GM19023 (cell line): ENCODE results near the gene PAQR5.
"Not testable (repeated sequence)": the region's sequence is repeated elsewhere in the genome, so short reads cannot be mapped to it uniquely, and the experiment has no call there.

Experiments
- ATAC-seq: cut with Tn5 transposase; IDR thresholded peaks from one replicate; pipeline ENCODE4 v1.9.1; 2021; ENCODE audit warnings: mild to moderate bottlenecking, moderate library complexity; ENCODE audit not compliant: unreplicated experiment

The PAQR5 gene

GRCh38 chr15:69314736-69315135, 16.0 kb downstream of the PAQR5 start:
- ATAC-seq, result no peak

DNA sequence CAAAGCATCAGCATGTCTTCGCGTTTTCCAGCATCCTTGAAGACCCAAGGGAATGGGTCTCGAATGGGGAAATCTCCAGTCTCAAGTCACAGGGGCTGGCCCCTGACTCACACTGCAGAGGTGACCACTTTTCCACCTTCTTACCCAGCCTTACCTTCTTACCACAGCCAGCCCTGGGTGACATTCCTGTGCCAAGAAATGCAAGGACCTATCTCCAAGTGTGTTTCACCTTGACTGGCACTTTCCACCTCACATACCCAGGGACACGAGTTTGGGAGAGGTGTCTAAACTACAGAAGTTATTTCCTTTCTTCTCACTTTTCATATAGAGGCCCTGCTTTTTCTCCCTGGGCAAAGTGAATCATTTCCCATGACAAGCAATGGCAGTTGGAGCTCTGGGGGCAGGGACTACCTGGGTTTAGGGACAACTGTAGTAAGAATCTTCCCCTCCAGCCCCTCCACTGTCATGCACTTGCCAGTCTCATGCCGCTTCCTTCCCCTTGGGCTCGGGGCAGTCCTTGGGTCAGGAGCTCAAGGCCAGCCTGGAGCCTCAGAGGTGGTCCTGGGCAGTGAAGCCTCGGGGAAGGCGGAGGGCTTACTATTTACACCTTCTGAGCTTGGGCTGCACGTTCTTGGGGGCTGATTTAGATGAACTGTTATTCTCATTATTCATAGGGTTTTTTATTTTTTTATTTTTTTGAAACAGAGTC, 16.8 kb downstream of the PAQR5 start:
- no peak for ATAC-seq

DNA sequence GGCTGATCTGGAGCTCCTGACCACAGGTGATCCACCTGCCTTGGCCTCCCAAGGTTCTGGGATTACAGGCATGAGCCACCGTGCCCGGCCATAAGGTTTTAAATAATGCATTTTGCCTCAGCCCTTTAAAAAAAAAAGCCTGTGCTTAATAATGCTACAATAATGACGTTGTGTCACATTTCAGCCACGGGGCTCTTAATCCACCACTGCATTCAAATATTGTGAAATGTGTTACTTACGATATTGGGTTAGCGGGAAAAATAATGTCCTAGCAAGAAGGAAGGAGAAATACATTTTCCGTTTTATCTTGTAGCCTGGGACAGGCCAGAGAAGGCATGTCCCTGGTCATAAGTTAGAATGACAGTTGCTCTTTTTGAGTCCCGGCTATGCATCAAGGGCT, 17.6 kb downstream of the PAQR5 start:
- ATAC-seq, result no peak

DNA sequence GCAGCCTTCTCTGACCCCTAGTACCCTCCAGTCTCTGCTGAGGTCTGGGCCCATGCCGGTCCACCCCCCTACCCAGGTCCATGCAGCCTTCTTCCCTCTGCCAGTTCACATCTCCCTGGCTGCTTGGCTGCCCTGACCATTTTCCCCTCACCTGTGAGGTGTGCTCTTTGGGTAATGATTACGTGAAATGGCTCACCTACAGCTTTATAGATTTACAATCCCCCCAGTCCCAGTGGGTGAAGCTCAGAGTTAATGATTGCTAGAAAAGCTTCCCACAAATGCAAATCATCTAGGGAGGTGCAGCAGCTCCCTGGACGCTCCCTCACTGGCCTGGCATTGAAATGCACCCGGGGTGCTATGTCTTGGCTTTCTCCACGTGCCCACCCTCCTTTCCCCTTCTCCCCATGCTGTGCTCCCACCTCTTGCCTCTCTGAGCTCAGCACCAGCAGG, 18.7 kb downstream of the PAQR5 start:
- no peak for ATAC-seq

DNA sequence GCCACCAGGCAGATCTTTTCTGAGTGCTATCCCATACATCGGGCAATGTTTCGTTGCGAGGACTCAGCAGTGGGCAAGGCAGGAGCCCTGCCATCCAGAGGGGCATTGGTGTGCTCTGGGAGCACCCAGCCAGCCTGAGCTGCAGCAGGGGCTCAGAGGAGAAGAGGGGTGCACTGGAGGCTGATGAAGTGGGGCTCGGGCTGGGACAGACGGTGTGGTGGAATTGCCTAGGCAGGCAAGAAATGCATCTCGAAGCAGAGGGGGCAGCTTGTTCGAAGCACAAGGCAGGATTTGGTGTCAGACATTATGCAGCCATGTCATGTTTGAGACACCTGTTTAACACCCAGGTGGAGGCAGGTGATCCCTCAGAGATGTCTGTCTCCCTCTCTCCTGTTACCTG, 19.3 kb downstream of the PAQR5 start:
- ATAC-seq, result no peak

DNA sequence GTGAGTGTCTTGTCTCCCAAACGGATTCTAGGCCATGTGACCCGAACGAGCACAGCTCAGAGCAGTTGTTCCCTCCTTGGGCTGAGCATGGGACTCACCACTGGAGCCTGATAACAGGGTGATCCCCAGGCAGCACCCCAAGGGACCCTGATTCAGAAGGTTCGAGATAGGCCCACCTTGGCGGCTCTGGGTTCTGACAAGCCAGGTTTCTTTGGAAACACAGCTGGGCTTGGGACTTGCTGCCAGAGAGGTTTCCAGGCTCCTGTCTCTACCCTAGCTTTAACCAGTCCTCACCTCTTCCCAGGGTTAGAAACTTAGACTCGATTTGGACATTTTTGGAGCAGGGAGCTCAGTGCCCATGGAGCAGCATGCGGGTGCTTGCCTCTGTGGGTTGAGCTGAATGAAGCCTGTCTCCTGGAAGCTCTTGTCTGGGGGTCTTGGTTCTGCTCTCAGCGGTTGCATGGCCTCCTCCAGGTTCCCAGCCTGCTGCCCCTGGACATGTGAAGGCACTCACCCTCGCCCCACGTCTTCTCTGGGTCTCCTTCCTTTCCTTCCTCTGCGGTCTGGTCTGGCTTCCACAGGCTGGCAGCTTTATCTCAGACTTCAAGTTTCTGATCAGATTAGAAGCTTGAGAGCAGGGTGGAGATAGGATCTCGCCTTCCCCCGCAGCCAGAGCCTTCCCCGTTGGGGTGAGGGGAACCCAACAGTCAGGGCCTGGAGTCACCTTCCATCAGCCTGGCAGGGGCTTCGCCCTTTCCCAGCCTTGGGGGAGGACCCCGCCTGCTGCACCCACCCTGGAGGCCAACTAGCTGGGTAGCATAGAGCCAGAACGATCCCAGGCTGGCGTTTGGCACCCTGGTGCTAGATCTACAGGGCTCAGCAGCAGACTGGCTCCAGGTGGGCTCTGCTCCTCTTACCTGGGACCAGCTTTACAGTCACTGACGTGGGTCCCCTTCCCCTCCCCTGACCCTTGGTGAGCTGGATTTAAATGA, 21.0 kb downstream of the PAQR5 start:
- ATAC-seq, result no peak

DNA sequence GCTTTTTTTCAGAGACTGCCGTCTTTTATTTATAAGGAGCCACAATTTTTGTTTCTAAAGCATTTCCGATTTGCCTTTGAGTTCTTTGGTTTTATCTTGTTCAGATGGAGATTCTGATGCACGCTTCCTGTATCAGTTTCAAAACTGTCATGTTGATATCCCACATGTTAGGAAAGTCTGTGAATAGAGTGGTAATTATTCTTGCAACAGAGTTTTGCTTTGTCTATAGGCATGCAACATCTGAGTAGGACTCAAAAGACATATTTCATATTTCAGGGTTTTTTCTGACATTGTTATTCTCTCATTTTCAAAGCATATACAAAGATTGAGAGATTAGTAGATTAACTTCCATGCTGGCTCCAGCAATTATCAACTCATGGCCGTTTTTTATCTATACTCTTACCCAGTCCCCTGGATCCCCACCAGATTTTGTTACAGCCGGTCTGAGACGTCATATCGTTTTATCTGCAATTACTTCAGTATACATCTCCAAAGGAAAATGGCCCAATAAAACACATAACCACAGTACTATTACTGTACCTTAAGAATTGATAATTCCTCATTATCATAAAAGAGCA, 22.4 kb downstream of the PAQR5 start:
- ATAC-seq, result no peak

- no peak for ATAC-seq
Measured at GRCh38 chr15:69323893-69324430, 25.2 kb downstream of the PAQR5 start.

DNA sequence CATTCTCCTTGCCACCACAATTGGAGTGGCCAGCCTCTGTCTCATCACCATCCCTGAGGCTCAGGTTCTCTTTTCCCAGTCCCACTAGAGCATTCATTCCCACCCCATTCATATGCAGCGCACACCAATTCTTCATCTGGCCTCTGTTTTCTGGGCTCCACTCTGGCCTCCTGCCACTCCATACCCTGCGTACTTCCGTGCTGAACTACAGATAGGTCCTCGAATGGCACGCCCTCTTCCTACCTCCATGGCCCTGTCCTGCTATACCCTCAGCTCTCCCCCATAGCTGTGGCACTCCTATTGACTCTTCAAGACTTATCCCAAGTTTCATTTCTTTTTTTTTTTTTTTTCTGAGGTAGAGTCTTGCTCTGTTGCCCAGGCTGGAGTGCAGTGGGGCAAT, 25.9 kb downstream of the PAQR5 start:
- ATAC-seq, result no peak

DNA sequence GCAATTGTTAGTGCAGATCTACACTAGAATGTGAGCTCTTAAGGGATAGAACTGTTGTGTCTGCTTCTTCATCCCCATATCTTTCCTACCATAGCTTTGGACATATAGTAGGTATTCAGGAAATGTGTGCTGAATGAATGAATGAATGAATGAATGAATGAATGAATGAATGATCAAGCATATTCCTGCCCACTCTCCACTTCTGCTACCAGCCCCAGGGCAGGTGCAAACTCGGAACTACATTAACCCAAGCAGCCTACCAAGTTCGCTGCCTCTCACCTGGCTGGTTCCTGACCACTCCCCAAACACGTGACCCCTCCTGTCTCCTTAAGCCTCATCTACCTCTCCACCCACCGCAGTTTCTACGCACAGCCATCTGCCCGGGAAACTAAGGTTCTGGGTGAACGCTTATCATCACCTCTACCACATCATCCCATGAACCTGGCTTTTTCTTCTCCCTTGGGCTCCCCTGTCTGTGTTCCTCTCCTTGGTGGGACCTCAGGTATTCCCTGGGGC, 26.8 kb downstream of the PAQR5 start:
- ATAC-seq, result no peak

DNA sequence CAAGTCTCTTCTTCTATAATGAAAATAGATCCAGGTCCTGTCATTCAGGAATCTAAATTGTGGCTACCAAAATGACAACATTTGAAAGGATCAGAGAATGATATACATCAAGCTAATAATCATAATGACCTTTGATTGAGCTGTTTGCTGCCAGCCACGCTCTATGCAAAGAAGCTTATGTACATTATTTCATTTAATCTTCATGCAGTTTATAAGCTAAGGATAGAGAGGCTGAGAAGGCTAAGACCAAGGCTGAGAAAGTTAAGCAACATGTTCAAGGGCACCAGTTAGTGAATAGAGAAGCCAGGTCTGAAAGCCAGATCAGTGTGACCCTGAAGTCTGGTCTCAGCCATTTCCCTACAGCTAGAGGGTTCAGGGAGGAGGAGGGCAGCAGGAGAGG, 29.4 kb downstream of the PAQR5 start:
- no peak for ATAC-seq

- no peak for ATAC-seq
Measured at GRCh38 chr15:69328739-69329138, 30.0 kb downstream of the PAQR5 start.

GRCh38 chr15:69337138-69337537, 38.4 kb downstream of the PAQR5 start:
- ATAC-seq, result no peak

- no peak for ATAC-seq
Measured at GRCh38 chr15:69338535-69339213, 40.0 kb downstream of the PAQR5 start.

GRCh38 chr15:69339214-69339543, 40.5 kb downstream of the PAQR5 start:
- not testable (repeated sequence) for ATAC-seq

GRCh38 chr15:69340243-69340900, 41.7 kb downstream of the PAQR5 start:
- ATAC-seq, result no peak

DNA sequence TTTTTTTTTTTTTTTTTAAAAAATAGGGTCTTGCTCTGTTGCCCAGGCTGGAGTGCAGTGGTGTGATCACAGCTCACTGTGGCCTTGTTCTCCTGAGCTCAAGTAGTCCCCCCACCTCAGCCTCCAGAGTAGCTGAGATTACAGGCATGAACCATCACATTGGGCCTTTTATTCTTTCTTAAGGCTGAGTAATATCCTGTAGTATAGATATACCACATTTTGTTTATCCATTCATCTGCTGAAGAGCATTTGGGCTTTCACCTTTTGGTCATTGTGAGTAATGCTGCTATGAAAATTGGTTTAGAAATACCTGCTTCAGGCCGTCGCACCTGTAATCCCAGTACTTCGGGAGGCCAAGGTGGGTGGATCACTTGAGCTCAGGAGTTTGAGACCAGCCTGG, 42.6 kb downstream of the PAQR5 start:
- ATAC-seq, result no peak

DNA sequence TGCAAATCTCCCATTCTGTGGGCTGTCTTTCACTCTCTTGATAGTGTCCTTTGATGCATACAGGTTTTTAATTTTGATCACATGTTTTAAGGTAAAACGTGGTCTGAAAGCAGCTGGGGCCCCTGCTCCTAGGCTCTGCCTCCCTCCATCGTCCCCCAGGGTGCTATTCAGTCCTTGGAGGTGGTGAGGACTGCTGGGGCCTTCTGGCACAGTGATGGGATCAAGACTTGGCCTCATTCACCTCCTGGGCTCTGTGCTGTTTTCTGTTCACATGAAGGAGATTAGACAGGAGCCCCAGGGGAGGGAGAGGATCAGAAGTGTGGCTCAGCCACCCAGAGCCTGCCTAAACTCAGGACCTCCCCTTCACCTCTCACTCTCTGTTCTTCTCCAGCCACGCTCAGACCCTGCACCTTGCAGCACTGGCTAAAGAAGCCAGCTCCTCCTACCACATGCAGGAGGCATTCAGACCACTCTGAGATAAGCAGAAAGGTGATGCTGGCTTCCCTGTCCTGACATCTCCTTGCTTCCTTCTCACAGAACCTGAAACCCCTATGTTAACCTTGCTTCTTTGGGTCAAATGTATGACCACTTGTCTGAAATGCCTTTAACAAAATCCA, 43.9 kb downstream of the PAQR5 start:
- no peak for ATAC-seq

- ATAC-seq, result no peak
Measured at GRCh38 chr15:69343133-69343532, 44.4 kb downstream of the PAQR5 start.

- ATAC-seq, result no peak
Measured at GRCh38 chr15:69344238-69344637, 45.5 kb downstream of the PAQR5 start.
